ENCODE results near the gene STOML1. TPM values are rescaled to one million over a fixed set of nuclear protein-coding genes. Genes with fewer than 3 reads are reported as not detected.

The STOML1 gene
- total RNA-seq, 1 experiment from 2014 or later: 5.0 TPM

DNA sequence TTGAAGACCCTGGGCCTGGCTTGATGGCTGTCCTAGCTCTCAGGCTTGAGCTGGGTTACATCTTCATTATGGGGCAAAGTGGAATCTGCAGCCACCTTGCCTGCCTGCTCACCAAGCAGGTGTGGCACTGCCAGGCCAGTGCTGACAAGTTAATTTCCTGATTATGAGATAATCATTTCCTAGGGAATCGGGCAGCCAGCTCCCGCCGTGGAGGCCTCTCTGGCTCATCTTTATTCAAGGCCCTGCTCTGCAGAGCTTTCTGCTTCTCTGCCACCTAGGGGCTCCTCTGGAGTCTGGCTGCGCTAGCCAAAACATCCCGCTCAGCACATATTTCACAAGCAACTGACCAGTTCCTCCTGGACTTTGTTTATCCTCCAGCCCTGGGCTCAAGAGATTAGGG, 55.9 kb downstream of the STOML1 start:
- H3K79me2 ChIP-seq (ENCODE audit: insufficient read depth, low read length): no peaks in the 10 kb centered on the region
- no peak overlapping the region for H2AFZ ChIP-seq (ENCODE audit: low read depth, low read length, poor library complexity, severe bottlenecking)
- RAD21 ChIA-PET (ENCODE audit: low non-redundant PET in 1 of 2, low total read pairs in 2 of 2, uncharacterized antibody in 2 of 2, unreplicated experiment in 2 of 2): no interaction called here
- H3K4me3 ChIP-seq (replicated peaks in 1 of 2; ENCODE audit: low read depth in 1 of 2, low read length in 2 of 2): no peak overlapping the region
- no peaks in the 10 kb centered on the region for H3K36me3 ChIP-seq (ENCODE audit: control insufficient read depth in 1 of 2, insufficient read depth in 2 of 2, low read length in 2 of 2)
- intact Hi-C loops (cut with micrococcal nuclease): no loop called here
- no peak overlapping the region for H3K4me2 ChIP-seq (ENCODE audit: low read length)
- H3K9me3 ChIP-seq (ENCODE audit: control insufficient read depth in 1 of 2, insufficient read depth in 1 of 2, low read depth in 1 of 2, low read length in 2 of 2): no peaks in the 10 kb centered on the region
- TF ChIP-seq ZNF274 (IDR thresholded peaks at IDR 0.05; ENCODE audit: low read depth, low read length) (no peak), SRF (IDR thresholded peaks at IDR 0.05; ENCODE audit: low read depth) (no peak), POLR2A (IDR thresholded peaks at IDR 0.05; ENCODE audit: borderline replicate concordance, extremely low read depth, insufficient read depth, insufficient read length) (no peak), POLR2AphosphoS5 (IDR thresholded peaks at IDR 0.05; ENCODE audit: low read depth, low read length) (no peak), CEBPB (IDR thresholded peaks at IDR 0.05; ENCODE audit: low read depth) (no peak), CBX3 (IDR thresholded peaks at IDR 0.05; ENCODE audit: low read depth) (no peak), JUND (IDR thresholded peaks at IDR 0.05) (no peak), ELF1 (IDR thresholded peaks at IDR 0.05; ENCODE audit: borderline replicate concordance, low read depth) (no peak), ZFX (IDR thresholded peaks at IDR 0.05) (no peak), EZH2phosphoT487 (IDR thresholded peaks at IDR 0.05; ENCODE audit: borderline replicate concordance) (no peak), SP1 (IDR thresholded peaks at IDR 0.05; ENCODE audit: low read depth) (no peak), FOSL1 (IDR thresholded peaks at IDR 0.05; ENCODE audit: low read depth) (no peak), SIN3A (IDR thresholded peaks at IDR 0.05; ENCODE audit: low read depth) (no peak)
- TF ChIP-seq, protein P1, sequence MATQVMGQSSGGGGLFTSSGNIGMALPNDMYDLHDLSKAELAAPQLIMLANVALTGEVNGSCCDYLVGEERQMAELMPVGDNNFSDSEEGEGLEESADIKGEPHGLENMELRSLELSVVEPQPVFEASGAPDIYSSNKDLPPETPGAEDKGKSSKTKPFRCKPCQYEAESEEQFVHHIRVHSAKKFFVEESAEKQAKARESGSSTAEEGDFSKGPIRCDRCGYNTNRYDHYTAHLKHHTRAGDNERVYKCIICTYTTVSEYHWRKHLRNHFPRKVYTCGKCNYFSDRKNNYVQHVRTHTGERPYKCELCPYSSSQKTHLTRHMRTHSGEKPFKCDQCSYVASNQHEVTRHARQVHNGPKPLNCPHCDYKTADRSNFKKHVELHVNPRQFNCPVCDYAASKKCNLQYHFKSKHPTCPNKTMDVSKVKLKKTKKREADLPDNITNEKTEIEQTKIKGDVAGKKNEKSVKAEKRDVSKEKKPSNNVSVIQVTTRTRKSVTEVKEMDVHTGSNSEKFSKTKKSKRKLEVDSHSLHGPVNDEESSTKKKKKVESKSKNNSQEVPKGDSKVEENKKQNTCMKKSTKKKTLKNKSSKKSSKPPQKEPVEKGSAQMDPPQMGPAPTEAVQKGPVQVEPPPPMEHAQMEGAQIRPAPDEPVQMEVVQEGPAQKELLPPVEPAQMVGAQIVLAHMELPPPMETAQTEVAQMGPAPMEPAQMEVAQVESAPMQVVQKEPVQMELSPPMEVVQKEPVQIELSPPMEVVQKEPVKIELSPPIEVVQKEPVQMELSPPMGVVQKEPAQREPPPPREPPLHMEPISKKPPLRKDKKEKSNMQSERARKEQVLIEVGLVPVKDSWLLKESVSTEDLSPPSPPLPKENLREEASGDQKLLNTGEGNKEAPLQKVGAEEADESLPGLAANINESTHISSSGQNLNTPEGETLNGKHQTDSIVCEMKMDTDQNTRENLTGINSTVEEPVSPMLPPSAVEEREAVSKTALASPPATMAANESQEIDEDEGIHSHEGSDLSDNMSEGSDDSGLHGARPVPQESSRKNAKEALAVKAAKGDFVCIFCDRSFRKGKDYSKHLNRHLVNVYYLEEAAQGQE (IDR thresholded peaks at IDR 0.05; ENCODE audit: low read depth): no peak
- TF ChIP-seq, protein P2, sequence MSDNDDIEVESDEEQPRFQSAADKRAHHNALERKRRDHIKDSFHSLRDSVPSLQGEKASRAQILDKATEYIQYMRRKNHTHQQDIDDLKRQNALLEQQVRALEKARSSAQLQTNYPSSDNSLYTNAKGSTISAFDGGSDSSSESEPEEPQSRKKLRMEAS (IDR thresholded peaks at IDR 0.05): no peak
- H3K27me3 ChIP-seq (ENCODE audit: insufficient read depth, low read length): no peaks in the 10 kb centered on the region
- H3K9ac ChIP-seq (ENCODE audit: low read length): no peak overlapping the region
- POLR2A ChIA-PET: interaction anchor here (0.6 kb wide), 1 partner anchor 18 kb away, joined by 3 read pairs; no protein-coding TSS in a partner anchor
- DNase-seq (ENCODE audit: low read depth, low spot score) (no peak), ATAC-seq (no peak)
- H3K27ac ChIP-seq (ENCODE audit: low read depth, low read length): no peak overlapping the region
- BruUV-seq (replicated peaks): no TSS peak
- H3K4me1 ChIP-seq (ENCODE audit: control insufficient read depth in 1 of 2, insufficient read depth in 2 of 2, low read length in 2 of 2): peaks cover 0 to 8% of the 10 kb centered on the region in 2 experiments; a peak in 2 of 4 replicates
- no peaks in the 10 kb centered on the region for H4K20me1 ChIP-seq (ENCODE audit: insufficient read depth)
- CTCF ChIA-PET: interaction anchor here (1.0 to 1.9 kb wide), 3 partner anchors 8 to 62 kb away, joined by 3 to 9 read pairs (median 4); no protein-coding TSS in a partner anchor
- no peaks in the 10 kb centered on the region for H3K9me2 ChIP-seq (ENCODE audit: insufficient read depth)

Measured in HCT116 (cell line).